HEK293 (cell line): ENCODE data around the gene PRMT7.

Source experiments
- CTCF ChIA-PET: fragments of 350-600 bp; formaldehyde crosslinking; extraction: SDS; loops from one replicate; lab custom pipeline; 2021; ENCODE audit warnings: antibody characterized with exemption; lab: Yijun Ruan, JAX
- POLR2A ChIA-PET: fragments of 300-600 bp; formaldehyde crosslinking; extraction: SDS; loops from one replicate; lab custom pipeline; 2020; ENCODE audit warnings: antibody characterized with exemption, inconsistent platforms; lab: Yijun Ruan, JAX
- H3K27ac ChIP-seq: fragments of 200-500 bp; sonication (Bioruptor generic); 2 replicates; pipeline ENCODE4 v1.5.1; 2014; ENCODE audit warnings: low read depth, low read length, control low read depth, inconsistent platforms; ENCODE audit errors: extremely low read depth
- H3K36me3 ChIP-seq, 2 experiments: fragments of 200-500 bp in 1 of 2; sonication (Bioruptor generic) in 1 of 2; 1 replicate in 1 of 2; 2 replicates in 1 of 2; pipeline ENCODE4 v1.5.1; 2014 to 2017; ENCODE audit warnings: inconsistent platforms in 2 of 2, low read length in 2 of 2; ENCODE audit not compliant: control insufficient read depth in 2 of 2, insufficient read depth in 1 of 2
- H3K4me1 ChIP-seq: fragments of 200-500 bp; sonication (Bioruptor generic); 2 replicates; pipeline ENCODE4 v1.5.1; 2014; ENCODE audit warnings: mild to moderate bottlenecking, low read length, inconsistent platforms; ENCODE audit not compliant: control insufficient read depth, insufficient read depth
- H3K4me3 ChIP-seq: 2 replicates; pipeline ENCODE4 v1.5.1; 2011; ENCODE audit warnings: low read depth, mild to moderate bottlenecking, control low read depth, low read length, moderate library complexity
- H3K9me3 ChIP-seq: fragments of 200-500 bp; sonication (Bioruptor generic); 2 replicates; pipeline ENCODE4 v1.5.1; 2014; ENCODE audit warnings: low read depth, low read length, inconsistent platforms; ENCODE audit not compliant: control insufficient read depth, insufficient read depth
- BCL11B ChIP-seq: fragments of 450-650 bp; formaldehyde crosslinking; IDR thresholded peaks from 2 replicates; pipeline ENCODE4 v1.5.1; 2016; ENCODE audit warnings: low read depth, missing biosample characterization, missing genetic modification characterization
- SCRT1 ChIP-seq: fragments of 450-650 bp; formaldehyde crosslinking; IDR thresholded peaks from 2 replicates; pipeline ENCODE4 v1.5.1; 2016; ENCODE audit warnings: missing biosample characterization, missing genetic modification characterization, borderline replicate concordance
- SP3 ChIP-seq: fragments of 450-650 bp; formaldehyde crosslinking; IDR thresholded peaks from 2 replicates; pipeline ENCODE4 v1.5.1; 2016; ENCODE audit warnings: missing biosample characterization, missing genetic modification characterization
- TRIM28 ChIP-seq: IDR thresholded peaks from 2 replicates; pipeline ENCODE4 v1.6.1; 2011; ENCODE audit warnings: low read length, control low read depth, borderline replicate concordance
- YY2 ChIP-seq: fragments of 450-650 bp; formaldehyde crosslinking; IDR thresholded peaks from 2 replicates; pipeline ENCODE4 v1.5.1; 2016; ENCODE audit warnings: missing biosample characterization, missing genetic modification characterization
- ZBTB1 ChIP-seq: fragments of 450-650 bp; formaldehyde crosslinking; IDR thresholded peaks from 2 replicates; pipeline ENCODE4 v1.5.1; 2016; ENCODE audit warnings: missing biosample characterization, missing genetic modification characterization
- ZFP69B ChIP-seq: fragments of 450-650 bp; formaldehyde crosslinking; IDR thresholded peaks from 2 replicates; pipeline ENCODE4 v1.5.1; 2016; ENCODE audit warnings: missing biosample characterization, missing genetic modification characterization
- ZNF132 ChIP-seq: fragments of 450-650 bp; formaldehyde crosslinking; IDR thresholded peaks from 2 replicates; pipeline ENCODE4 v1.5.1; 2017; ENCODE audit warnings: missing biosample characterization, missing genetic modification characterization, borderline replicate concordance
- ZNF155 ChIP-seq: fragments of 450-650 bp; formaldehyde crosslinking; IDR thresholded peaks from 2 replicates; pipeline ENCODE4 v1.5.1; 2016; ENCODE audit warnings: missing biosample characterization, missing genetic modification characterization
- ZNF157 ChIP-seq: fragments of 450-650 bp; formaldehyde crosslinking; IDR thresholded peaks from 2 replicates; pipeline ENCODE4 v1.5.1; 2016; ENCODE audit warnings: missing biosample characterization, missing genetic modification characterization
- ZNF18 ChIP-seq: fragments of 450-650 bp; formaldehyde crosslinking; IDR thresholded peaks from 2 replicates; pipeline ENCODE4 v1.5.1; 2016; ENCODE audit warnings: missing biosample characterization, missing genetic modification characterization
- ZNF23 ChIP-seq: fragments of 450-650 bp; formaldehyde crosslinking; IDR thresholded peaks from 2 replicates; pipeline ENCODE4 v1.5.1; 2016; ENCODE audit warnings: missing biosample characterization, missing genetic modification characterization, borderline replicate concordance
- ZNF239 ChIP-seq: fragments of 450-650 bp; formaldehyde crosslinking; IDR thresholded peaks from 2 replicates; pipeline ENCODE4 v1.5.1; 2016; ENCODE audit warnings: missing biosample characterization, missing genetic modification characterization
- ZNF26 ChIP-seq: fragments of 450-650 bp; formaldehyde crosslinking; IDR thresholded peaks from 2 replicates; pipeline ENCODE4 v1.5.1; 2016; ENCODE audit warnings: missing biosample characterization, missing genetic modification characterization
- ZNF266 ChIP-seq: fragments of 450-650 bp; formaldehyde crosslinking; IDR thresholded peaks from 2 replicates; pipeline ENCODE4 v1.5.1; 2016; ENCODE audit warnings: missing biosample characterization, missing genetic modification characterization, low read depth
- ZNF292 ChIP-seq: fragments of 450-650 bp; formaldehyde crosslinking; IDR thresholded peaks from 2 replicates; pipeline ENCODE4 v1.5.1; 2016; ENCODE audit warnings: low read depth, missing biosample characterization, missing genetic modification characterization, borderline replicate concordance
- ZNF354C ChIP-seq: fragments of 450-650 bp; formaldehyde crosslinking; IDR thresholded peaks from 2 replicates; pipeline ENCODE4 v1.5.1; 2016; ENCODE audit warnings: missing biosample characterization, missing genetic modification characterization, low read depth, borderline replicate concordance
- ZNF423 ChIP-seq: fragments of 450-650 bp; formaldehyde crosslinking; IDR thresholded peaks from 2 replicates; pipeline ENCODE4 v1.5.1; 2016; ENCODE audit warnings: missing biosample characterization, missing genetic modification characterization
- ZNF510 ChIP-seq: fragments of 450-650 bp; formaldehyde crosslinking; IDR thresholded peaks from 2 replicates; pipeline ENCODE4 v1.5.1; 2018; ENCODE audit warnings: mild to moderate bottlenecking, missing genetic modification characterization, missing biosample characterization; ENCODE audit not compliant: insufficient replicate concordance
- ZNF518A ChIP-seq: fragments of 450-650 bp; formaldehyde crosslinking; conservative IDR thresholded peaks from 2 replicates; pipeline ENCODE4 v1.5.1; 2016; ENCODE audit warnings: low read depth, missing biosample characterization, missing genetic modification characterization
- ZNF521 ChIP-seq: fragments of 450-650 bp; formaldehyde crosslinking; IDR thresholded peaks from 2 replicates; pipeline ENCODE4 v1.5.1; 2017; ENCODE audit warnings: missing biosample characterization, mild to moderate bottlenecking, missing genetic modification characterization
- ZNF580 ChIP-seq: fragments of 450-650 bp; formaldehyde crosslinking; IDR thresholded peaks from 2 replicates; pipeline ENCODE4 v1.5.1; 2016; ENCODE audit warnings: missing biosample characterization, missing genetic modification characterization
- ZNF670 ChIP-seq: fragments of 450-650 bp; formaldehyde crosslinking; IDR thresholded peaks from 2 replicates; pipeline ENCODE4 v1.5.1; 2016; ENCODE audit warnings: missing biosample characterization, missing genetic modification characterization, low read depth
- ZNF677 ChIP-seq: fragments of 450-650 bp; IDR thresholded peaks from 2 replicates; pipeline ENCODE4 v1.5.0; 2018; ENCODE audit warnings: missing biosample characterization, mild to moderate bottlenecking, missing genetic modification characterization, moderate library complexity
- ZNF777 ChIP-seq: fragments of 450-650 bp; formaldehyde crosslinking; IDR thresholded peaks from 2 replicates; pipeline ENCODE4 v1.5.1; 2017; ENCODE audit warnings: missing biosample characterization, missing genetic modification characterization, borderline replicate concordance
- ZNF785 ChIP-seq: fragments of 450-650 bp; formaldehyde crosslinking; IDR thresholded peaks from 2 replicates; pipeline ENCODE4 v1.5.1; 2016; ENCODE audit warnings: missing biosample characterization, missing genetic modification characterization
- ZNF837 ChIP-seq: fragments of 450-650 bp; formaldehyde crosslinking; IDR thresholded peaks from 2 replicates; pipeline ENCODE4 v1.5.1; 2016; ENCODE audit warnings: missing biosample characterization, missing genetic modification characterization

Gene PRMT7

GRCh38 chr16:68372806-68373205 is 62.0 kb downstream of the PRMT7 start:
- no peak overlapping the region for H3K27ac ChIP-seq
- H3K4me3 ChIP-seq = no peak overlapping the region
- POLR2A ChIA-PET = no interaction called here
- TF ChIP-seq ZNF239 (tag by site-specific recombination) (no peak), ZNF23 (tag by site-specific recombination) (no peak), ZNF518A (tag by site-specific recombination) (no peak), SCRT1 (tag by site-specific recombination) (no peak), ZNF157 (tag by site-specific recombination) (no peak), BCL11B (tag by site-specific recombination) (no peak), ZNF266 (tag by site-specific recombination) (no peak), ZFP69B (tag by site-specific recombination) (no peak), ZNF132 (tag by site-specific recombination) (no peak), ZNF580 (tag by site-specific recombination) (no peak), ZNF510 (tag by site-specific recombination) (no peak), ZNF677 (no peak), ZNF18 (tag by site-specific recombination) (no peak), ZNF423 (tag by site-specific recombination) (no peak)
- H3K36me3 ChIP-seq = no peaks in the 10 kb centered on the region
- H3K4me1 ChIP-seq = no peaks in the 10 kb centered on the region
- no peaks in the 10 kb centered on the region for H3K9me3 ChIP-seq
- CTCF ChIA-PET = interaction anchor here (0.7 to 1.4 kb wide), 3 partner anchors 8 to 27 kb away, joined by 3 to 4 read pairs (median 3); no protein-coding TSS in a partner anchor

GRCh38 chr16:68373528-68374245 is 62.9 kb downstream of the PRMT7 start:
- POLR2A ChIA-PET = interaction anchor here (0.5 kb wide), 1 partner anchor 191 kb away, joined by 3 read pairs; no protein-coding TSS in a partner anchor
- Histone ChIP-seq H3K36me3 (no peaks in the 10 kb centered on the region), H3K4me3 (no peak overlapping the region), H3K9me3 (no peaks in the 10 kb centered on the region), H3K4me1 (no peaks in the 10 kb centered on the region), H3K27ac (no peak overlapping the region)
- CTCF ChIA-PET = interaction anchor here (0.9 to 1.6 kb wide), 3 partner anchors 9 to 137 kb away, joined by 3 to 7 read pairs (median 4); no protein-coding TSS in a partner anchor
- TF ChIP-seq ZNF292 (no peak), ZBTB1 (tag by site-specific recombination) (no peak), YY2 (tag by site-specific recombination) (no peak), ZNF26 (tag by site-specific recombination) (no peak), ZNF354C (tag by site-specific recombination) (no peak), TRIM28 (no peak), ZNF777 (tag by site-specific recombination) (no peak), ZNF521 (tag by site-specific recombination) (no peak), SP3 (tag by site-specific recombination) (no peak), ZNF670 (tag by site-specific recombination) (no peak), ZNF510 (tag by site-specific recombination) (no peak), ZNF837 (tag by site-specific recombination) (no peak), ZNF785 (tag by site-specific recombination) (no peak), ZNF155 (tag by site-specific recombination) (no peak)
